Panc1 (cell line): ENCODE data around the gene SPATA20. TPM values are rescaled to one million over a fixed set of nuclear protein-coding genes. Genes with fewer than 3 reads are reported as not detected.

ENCODE experiments used
- ATAC-seq: fragments of 200-7000 bp; cut with Tn5 transposase; 2 replicates; pipeline ENCODE4 v1.9.1; 2020; ENCODE audit warnings: mild to moderate bottlenecking, moderate library complexity
- BruUV-seq: library from RNA; stranded (reverse); fragments of 400-500 nt; replicated peaks from 2 replicates; lab custom pipeline; 2021; lab: Mats Ljungman, UMichigan
- CTCF ChIA-PET: fragments of 300-600 bp; sonication (Branson Sonifier 250); formaldehyde crosslinking; loops from one replicate; lab custom pipeline; 2022; ENCODE audit warnings: antibody characterized with exemption; lab: Charles Lee
- POLR2A ChIA-PET: fragments of 300-600 bp; sonication (Branson Sonifier 250); formaldehyde crosslinking; loops from one replicate; lab custom pipeline; 2022; ENCODE audit warnings: antibody characterized with exemption; lab: Charles Lee
- DNase-seq: peaks from one replicate; pipeline ENCODE4 v3.0.0-alpha.2; 2010; ENCODE audit warnings: low read depth, low spot score
- H3K27ac ChIP-seq: 2 replicates; pipeline ENCODE4 v1.5.1; 2011; ENCODE audit warnings: mild to moderate bottlenecking, low read length, inconsistent platforms
- H3K27me3 ChIP-seq: fragments of 200-500 bp; sonication (Bioruptor generic); 2 replicates; pipeline ENCODE4 v1.6.0; 2014; ENCODE audit warnings: low read length, inconsistent platforms; ENCODE audit not compliant: control insufficient read depth, insufficient read depth
- H3K36me3 ChIP-seq: fragments of 200-500 bp; sonication (Bioruptor generic); 2 replicates; pipeline ENCODE4 v1.5.1; 2014; ENCODE audit warnings: inconsistent platforms, mild to moderate bottlenecking, low read length, moderate library complexity; ENCODE audit not compliant: control insufficient read depth, insufficient read depth
- H3K4me1 ChIP-seq: 2 replicates; pipeline ENCODE4 v1.5.1; 2011; ENCODE audit warnings: inconsistent platforms, mild to moderate bottlenecking, low read length, moderate library complexity; ENCODE audit not compliant: control insufficient read depth, insufficient read depth
- H3K4me3 ChIP-seq, 2 experiments: 2 replicates each; pipeline ENCODE4 v1.5.1; 2011 to 2012; ENCODE audit warnings: low read depth in 2 of 2, low read length in 2 of 2, mild to moderate bottlenecking in 2 of 2, inconsistent platforms in 1 of 2, moderate library complexity in 1 of 2
- H3K9me3 ChIP-seq: fragments of 200-500 bp; sonication (Bioruptor generic); 2 replicates; pipeline ENCODE4 v1.5.1; 2014; ENCODE audit warnings: low read depth, mild to moderate bottlenecking, inconsistent platforms, low read length, moderate library complexity; ENCODE audit not compliant: control insufficient read depth, insufficient read depth
- CTCF ChIP-seq: fragments of 450-650 bp; IDR thresholded peaks from 2 replicates; pipeline ENCODE4 v1.5.1; 2017; ENCODE audit warnings: mild to moderate bottlenecking
- POLR2AphosphoS5 ChIP-seq: IDR thresholded peaks from 2 replicates; pipeline ENCODE4 v1.6.1; 2012; ENCODE audit warnings: mild to moderate bottlenecking, low read depth, low read length, moderate library complexity
- SIN3A ChIP-seq: IDR thresholded peaks from 2 replicates; pipeline ENCODE4 v1.6.1; 2012; ENCODE audit warnings: low read depth, mild to moderate bottlenecking, low read length, moderate library complexity, borderline replicate concordance; ENCODE audit not compliant: insufficient read depth
- TCF7L2 ChIP-seq: IDR thresholded peaks from 2 replicates; pipeline ENCODE4 v1.6.1; 2011; ENCODE audit warnings: mild to moderate bottlenecking, low read depth, low read length, inconsistent platforms
- in situ Hi-C: cut with HindIII; loops from 2 replicates; pipeline ENCODE4 v1.10.0; 2016; ENCODE audit warnings: low sequenced_read_pairs, low pct_unique_long_range_greater_than_20kb
- intact Hi-C: fragments of 100-400 bp; cut with micrococcal nuclease; formaldehyde crosslinking; loops from one replicate; pipeline ENCODE4 v1.10.0; 2022; ENCODE audit not compliant: unreplicated experiment
- total RNA-seq: library from RNA; stranded (reverse); gene quantifications from one replicate; pipeline ENCODE4 v1.2.1, GENCODE V29; 2021; ENCODE audit not compliant: unreplicated experiment
- TF ChIP-seq, protein P1 (sequence below), 2 experiments: IDR thresholded peaks; 2 replicates each; pipeline ENCODE4 v1.6.1; 2011 to 2012; ENCODE audit warnings: low read depth in 2 of 2, control low read depth in 1 of 2, low read length in 1 of 2, mild to moderate bottlenecking in 1 of 2, moderate library complexity in 1 of 2; ENCODE audit not compliant: insufficient read depth in 1 of 2

The SPATA20 gene
- total RNA-seq, 1 experiment from 2014 or later: 82.2 TPM

DNA sequence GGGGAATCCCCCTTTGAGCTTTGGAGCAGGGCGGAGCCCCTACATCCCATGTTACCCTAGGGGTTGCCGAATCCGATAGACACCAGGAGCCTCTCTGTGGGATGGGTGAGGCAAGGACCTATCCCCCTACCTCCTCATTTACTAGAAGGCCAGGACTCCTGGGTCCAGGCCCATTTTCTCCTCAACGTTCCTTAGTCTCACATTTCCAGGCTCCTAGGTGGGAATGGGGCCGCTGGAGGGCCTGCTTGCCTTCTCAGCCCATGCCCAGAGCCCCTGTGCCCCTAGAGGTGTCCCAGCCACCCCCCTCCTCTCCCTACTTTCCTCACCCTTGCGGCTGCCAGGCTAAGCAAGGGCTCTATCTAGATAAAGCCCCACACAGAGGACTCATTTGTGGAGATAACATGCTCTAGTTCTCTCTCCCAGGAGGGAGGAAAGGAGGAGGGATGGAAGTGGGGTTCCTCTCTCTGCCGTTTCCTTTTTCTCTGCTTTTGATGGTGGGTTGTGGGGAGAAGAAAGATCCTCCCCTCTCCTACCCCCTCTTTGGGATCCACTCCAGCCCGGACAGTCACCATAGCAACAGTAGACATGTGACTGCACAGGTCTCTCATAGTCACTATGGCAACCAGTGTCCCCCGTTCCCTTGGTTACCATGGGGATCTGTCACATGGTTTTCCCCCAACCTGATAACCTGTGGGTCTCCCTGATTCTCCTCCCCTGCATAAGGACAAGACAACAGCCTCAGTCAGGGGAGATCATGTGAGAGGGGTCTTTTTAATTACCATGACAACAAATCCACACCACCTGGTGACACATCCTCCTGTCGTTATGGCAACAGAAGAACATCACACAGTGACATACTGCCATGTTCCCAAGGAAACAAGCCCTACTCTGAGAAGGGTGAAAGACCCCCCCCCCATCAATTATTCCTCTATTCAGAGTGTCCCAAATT, 18.7 kb downstream of the SPATA20 start:
- in situ Hi-C loops (no loop called here), intact Hi-C loops (no loop called here)
- Histone ChIP-seq H3K36me3 (no peaks in the 10 kb centered on the region), H3K4me3 (no peak overlapping the region), H3K27me3 (no peaks in the 10 kb centered on the region; the same call in 1 of the 2 replicates), H3K4me1 (peaks cover 16% of the 10 kb centered on the region), H3K27ac (no peak overlapping the region), H3K9me3 (no peaks in the 10 kb centered on the region)
- TF ChIP-seq POLR2AphosphoS5: no peak
- TF ChIP-seq CTCF: no peak
- no peak for TF ChIP-seq TCF7L2
- TF ChIP-seq SIN3A: no peak
- TF ChIP-seq, protein P1, sequence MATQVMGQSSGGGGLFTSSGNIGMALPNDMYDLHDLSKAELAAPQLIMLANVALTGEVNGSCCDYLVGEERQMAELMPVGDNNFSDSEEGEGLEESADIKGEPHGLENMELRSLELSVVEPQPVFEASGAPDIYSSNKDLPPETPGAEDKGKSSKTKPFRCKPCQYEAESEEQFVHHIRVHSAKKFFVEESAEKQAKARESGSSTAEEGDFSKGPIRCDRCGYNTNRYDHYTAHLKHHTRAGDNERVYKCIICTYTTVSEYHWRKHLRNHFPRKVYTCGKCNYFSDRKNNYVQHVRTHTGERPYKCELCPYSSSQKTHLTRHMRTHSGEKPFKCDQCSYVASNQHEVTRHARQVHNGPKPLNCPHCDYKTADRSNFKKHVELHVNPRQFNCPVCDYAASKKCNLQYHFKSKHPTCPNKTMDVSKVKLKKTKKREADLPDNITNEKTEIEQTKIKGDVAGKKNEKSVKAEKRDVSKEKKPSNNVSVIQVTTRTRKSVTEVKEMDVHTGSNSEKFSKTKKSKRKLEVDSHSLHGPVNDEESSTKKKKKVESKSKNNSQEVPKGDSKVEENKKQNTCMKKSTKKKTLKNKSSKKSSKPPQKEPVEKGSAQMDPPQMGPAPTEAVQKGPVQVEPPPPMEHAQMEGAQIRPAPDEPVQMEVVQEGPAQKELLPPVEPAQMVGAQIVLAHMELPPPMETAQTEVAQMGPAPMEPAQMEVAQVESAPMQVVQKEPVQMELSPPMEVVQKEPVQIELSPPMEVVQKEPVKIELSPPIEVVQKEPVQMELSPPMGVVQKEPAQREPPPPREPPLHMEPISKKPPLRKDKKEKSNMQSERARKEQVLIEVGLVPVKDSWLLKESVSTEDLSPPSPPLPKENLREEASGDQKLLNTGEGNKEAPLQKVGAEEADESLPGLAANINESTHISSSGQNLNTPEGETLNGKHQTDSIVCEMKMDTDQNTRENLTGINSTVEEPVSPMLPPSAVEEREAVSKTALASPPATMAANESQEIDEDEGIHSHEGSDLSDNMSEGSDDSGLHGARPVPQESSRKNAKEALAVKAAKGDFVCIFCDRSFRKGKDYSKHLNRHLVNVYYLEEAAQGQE (IDR thresholded peaks at IDR 0.05; ENCODE audit: insufficient read depth in 1 of 2, low read depth in 2 of 2, low read length in 1 of 2): no peak
- ChIA-PET CTCF (no interaction called here), POLR2A (interaction anchor here (0.6 kb wide), 1 partner anchor 366 kb away, joined by 3 read pairs; no protein-coding TSS in a partner anchor)
- no TSS peak for BruUV-seq
- DNase-seq (no peak), ATAC-seq (no peak)

- ATAC-seq (no peak), DNase-seq (no peak)
- Histone ChIP-seq H3K27ac (no peak overlapping the region), H3K4me3 (no peak overlapping the region), H3K4me1 (peaks cover 16% of the 10 kb centered on the region), H3K9me3 (no peaks in the 10 kb centered on the region), H3K36me3 (no peaks in the 10 kb centered on the region), H3K27me3 (no peaks in the 10 kb centered on the region)
- BruUV-seq: no TSS peak
- ChIA-PET CTCF (no interaction called here), POLR2A (no interaction called here)
- in situ Hi-C loops: no loop called here
- TF ChIP-seq, protein P1 (IDR thresholded peaks at IDR 0.05; ENCODE audit: insufficient read depth in 1 of 2, low read depth in 2 of 2, low read length in 1 of 2): no peak
- no peak for TF ChIP-seq POLR2AphosphoS5
- intact Hi-C loops: no loop called here
These were observed 19.9 kb downstream of the SPATA20 start for GRCh38 chr17:50566886-50567285.
